ENCODE measurements around the gene TCF3. TPM values are rescaled to one million over a fixed set of nuclear protein-coding genes. Genes with fewer than 3 reads are reported as not detected.
A peak's percentile ranks its signal among the peaks of the same experiment; 100 is the strongest.

The TCF3 gene
- total and polyA plus RNA-seq, 2 of the 8 experiments (the other 6 are each of a cell fraction or from before 2014, with no cell fraction given), result 241 to 348 TPM

GRCh38 chr19:1602091-1602707 lies 50.2 kb downstream of the TCF3 start:
- Histone ChIP-seq H4K5ac (ENCODE audit: insufficient read length, low read depth, low read length) (no peak overlapping the region), H2BK12ac (ENCODE audit: low read depth, low read length) (no peak overlapping the region), H3K56ac (replicated peaks; ENCODE audit: insufficient read length, low read depth, low read length) (no peak overlapping the region), H2BK20ac (ENCODE audit: low read length) (no peak overlapping the region), H3K27ac (ENCODE audit: low read depth, low read length) (no peak overlapping the region), H3K23me2 (ENCODE audit: low read depth, low read length) (peaks cover 8% of the 10 kb centered on the region; the same call in 1 of the 2 replicates), H3K36me3 (ENCODE audit: control insufficient read depth in 2 of 4, insufficient read depth in 4 of 4, low read length in 3 of 4) (peaks cover 8 to 23% (median 15%) of the 10 kb centered on the region in 4 experiments), H3K4me1 (replicated peaks in 1 of 4; ENCODE audit: control insufficient read depth in 3 of 4, insufficient read depth in 4 of 4, low read length in 3 of 4) (peaks cover 0 to 7% (median 3%) of the 10 kb centered on the region in 4 experiments; a peak in 6 of 7 replicates), H3K9ac (replicated peaks in 1 of 4; ENCODE audit: extremely low read depth in 1 of 4, low read depth in 3 of 4, low read length in 3 of 4) (no peak overlapping the region), H3K79me2 (ENCODE audit: control insufficient read depth in 1 of 2, insufficient read depth in 2 of 2, low read length in 2 of 2) (peaks cover 7 to 43% of the 10 kb centered on the region in 2 experiments), H4K20me1 (replicated peaks in 1 of 2; ENCODE audit: control insufficient read depth in 1 of 2, insufficient read depth in 2 of 2, low read length in 2 of 2) (peaks cover 11 to 25% of the 10 kb centered on the region in 2 experiments), H3K18ac (ENCODE audit: extremely low read depth, low read length) (no peak overlapping the region), H3K4ac (replicated peaks; ENCODE audit: insufficient read length, low read depth, low read length) (no peak overlapping the region), H3K4me2 (ENCODE audit: insufficient read depth in 1 of 2, low read depth in 2 of 2, low read length in 2 of 2) (no peak overlapping the region), H2BK15ac (ENCODE audit: low read length) (no peak overlapping the region), H2BK120ac (replicated peaks; ENCODE audit: low read depth, low read length) (no peak overlapping the region), H3K27me3 (replicated peaks in 1 of 4; ENCODE audit: control insufficient read depth in 3 of 4, extremely low read depth in 1 of 4, insufficient read depth in 3 of 4, low read length in 3 of 4) (no peaks in the 10 kb centered on the region), H4K91ac (replicated peaks; ENCODE audit: insufficient read length, low read length) (no peak overlapping the region), H3K79me1 (ENCODE audit: low read depth, low read length) (peaks cover 16% of the 10 kb centered on the region), H4K8ac (ENCODE audit: extremely low read depth, insufficient read depth, low read length) (no peak overlapping the region), H3K9me3 (ENCODE audit: insufficient read depth in 2 of 2, low read depth in 1 of 2, low read length in 1 of 2) (no peaks in the 10 kb centered on the region), H2BK5ac (ENCODE audit: low read depth, low read length) (no peak overlapping the region), H2AK5ac (ENCODE audit: low read depth, low read length) (no peak overlapping the region), H3K14ac (ENCODE audit: insufficient read length) (no peak overlapping the region), H3K23ac (ENCODE audit: insufficient read length) (no peak overlapping the region), H3K4me3 (ENCODE audit: extremely low read depth in 1 of 4, insufficient read depth in 2 of 4, low read depth in 3 of 4, low read length in 4 of 4) (no peak overlapping the region), H2AFZ (ENCODE audit: low read length) (no peak overlapping the region)
- WGBS, 2 experiments (ENCODE audit: extremely low coverage in 1 of 2, insufficient coverage in 1 of 2, insufficient read length in 1 of 2, insufficient replicate concordance in 2 of 2, low coverage in 1 of 2, low lambda C conversion rate in 2 of 2, missing lambda C conversion rate in 1 of 2), result 93% methylated on average over 21 of the region's 21 CpGs; no CpG with 5 or more reads in 1 of the 2 experiments
- FAIRE-seq, result no peak
- DNase-seq (ENCODE audit: low read depth in 1 of 2, low spot score in 2 of 2), result no peak
- ChIA-PET POLR2A (ENCODE audit: partially characterized antibody) (interaction anchor here (0.6 to 5.1 kb wide), 9 partner anchors 9 to 243 kb away, joined by 3 to 38 read pairs (median 4); partner anchors contain the start of gene MBD3), CTCF (ENCODE audit: partially characterized antibody) (interaction anchor here (0.6 to 5.6 kb wide), 12 partner anchors 8 to 1091 kb away, joined by 3 to 36 read pairs (median 4); no protein-coding TSS in a partner anchor)
- TF ChIP-seq CEBPB (IDR thresholded peaks at IDR 0.05; ENCODE audit: low read depth, low read length) (0 out of 2 replicates have a peak, but pooled peaks have one; percentile 15), BCL11A (IDR thresholded peaks at IDR 0.05; ENCODE audit: low read depth in 2 of 2, low read length in 2 of 2) (no peak)

Data from H1 (cell line).